Keratinocyte (primary cell): ENCODE results near the gene CRAMP1. TPM values are rescaled to one million over a fixed set of nuclear protein-coding genes. Genes with fewer than 3 reads are reported as not detected.

Experiments used
- DNase-seq: peaks from one replicate; pipeline ENCODE4 v3.0.0-alpha.2; 2011; ENCODE audit warnings: low read depth, missing footprints, low spot score
- FAIRE-seq: peaks from 2 replicates; lab custom pipeline; 2011; peaks lifted over from hg19 to GRCh38; lab: Jason Lieb, UNC
- H2AFZ ChIP-seq: 2 replicates; pipeline ENCODE4 v1.6.0; 2012; ENCODE audit warnings: low read length, control low read depth, inconsistent platforms; ENCODE audit not compliant: control insufficient read depth
- H3K27ac ChIP-seq: 2 replicates; pipeline ENCODE4 v1.5.1; 2011; ENCODE audit warnings: low read length; ENCODE audit not compliant: control insufficient read depth, insufficient read depth
- H3K27me3 ChIP-seq: 3 replicates; pipeline ENCODE4 v1.6.0; 2011; ENCODE audit warnings: low read length; ENCODE audit not compliant: control insufficient read depth, insufficient read depth; ENCODE audit errors: extremely low read depth
- H3K36me3 ChIP-seq, 2 experiments: 2 replicates in 1 of 2; 3 replicates in 1 of 2; pipeline ENCODE4 v1.5.1; 2011; ENCODE audit warnings: low read length in 2 of 2, mild to moderate bottlenecking in 1 of 2; ENCODE audit not compliant: control insufficient read depth in 2 of 2, insufficient read depth in 2 of 2; ENCODE audit errors: extremely low read depth in 1 of 2
- H3K4me1 ChIP-seq: 3 replicates; pipeline ENCODE4 v1.5.1; 2011; ENCODE audit warnings: low read length; ENCODE audit not compliant: control insufficient read depth, insufficient read depth; ENCODE audit errors: extremely low read depth
- H3K4me2 ChIP-seq: 3 replicates; pipeline ENCODE4 v1.6.0; 2011; ENCODE audit warnings: low read depth, low read length; ENCODE audit not compliant: control insufficient read depth, insufficient read depth; ENCODE audit errors: extremely low read depth
- H3K4me3 ChIP-seq, 3 experiments: fragments of 200-600 bp in 1 of 3; sonication (generic) in 1 of 3; 2 replicates in 2 of 3; 3 replicates in 1 of 3; pipeline ENCODE4 v1.5.1; 2011 to 2016; ENCODE audit warnings: low read length in 3 of 3, mild to moderate bottlenecking in 3 of 3, control low read depth in 2 of 3, inconsistent platforms in 1 of 3, low read depth in 1 of 3, mixed read lengths in 1 of 3, mixed run types in 1 of 3, moderate library complexity in 1 of 3; ENCODE audit not compliant: control insufficient read depth in 2 of 3, insufficient read depth in 2 of 3; ENCODE audit errors: extremely low read depth in 1 of 3
- H3K79me2 ChIP-seq: 2 replicates; pipeline ENCODE4 v1.6.0; 2012; ENCODE audit warnings: low read length; ENCODE audit not compliant: control insufficient read depth, insufficient read depth
- H3K9ac ChIP-seq: 3 replicates; pipeline ENCODE4 v1.6.0; 2011; ENCODE audit warnings: low read length; ENCODE audit not compliant: control insufficient read depth, insufficient read depth; ENCODE audit errors: extremely low read depth
- H3K9me1 ChIP-seq: 3 replicates; pipeline ENCODE4 v1.6.0; 2011; ENCODE audit warnings: low read length; ENCODE audit not compliant: control insufficient read depth, insufficient read depth; ENCODE audit errors: extremely low read depth
- H3K9me3 ChIP-seq: 2 replicates; pipeline ENCODE4 v1.5.1; 2012; ENCODE audit warnings: low read depth, low read length; ENCODE audit not compliant: control insufficient read depth
- H4K20me1 ChIP-seq: 3 replicates; pipeline ENCODE4 v1.6.0; 2011; ENCODE audit warnings: low read length; ENCODE audit not compliant: control insufficient read depth, insufficient read depth; ENCODE audit errors: extremely low read depth
- CTCF ChIP-seq, 3 experiments: IDR thresholded peaks in 1 of 3; conservative IDR thresholded peaks in 1 of 3; optimal IDR thresholded peaks in 1 of 3; 2 replicates in 2 of 3; 3 replicates in 1 of 3; pipeline versions ENCODE3 to v1.5.1; 2011; ENCODE audit warnings: low read length in 3 of 3, mild to moderate bottlenecking in 3 of 3, moderate library complexity in 2 of 3, control low read depth in 1 of 3, inconsistent platforms in 1 of 3; ENCODE audit not compliant: insufficient read depth in 2 of 3; ENCODE audit errors: extremely low read depth in 1 of 3
- EZH2 ChIP-seq: IDR thresholded peaks from one replicate; pipeline ENCODE4 v1.6.1; 2012; ENCODE audit warnings: inconsistent platforms, mild to moderate bottlenecking, low read length, moderate library complexity
- dilution Hi-C: fragments of 300-500 bp; cut with MboI; formaldehyde crosslinking; loops from one replicate; pipeline ENCODE4 v1.7.0; 2020; ENCODE audit warnings: low sequenced_read_pairs; ENCODE audit not compliant: extremely low pct_ligation_motif_present
- polyA plus RNA-seq, 5 experiments: library from polyadenylated mRNA; depleted of rRNA in 3 of 5; stranded (reverse) in 3 of 5; stranded (forward) in 1 of 5; unstranded in 1 of 5; fragments of >200 nt; gene quantifications; 1 replicate in 1 of 5; 2 replicates in 3 of 5; 3 replicates in 1 of 5; pipeline versions ENCODE4 v1.2.1 to v1.2.3, GENCODE V29; 2011 to 2012; ENCODE audit warnings: missing spikeins in 2 of 5, low read depth in 1 of 5, low replicate concordance in 1 of 5

The CRAMP1 gene
- polyA plus RNA-seq, 1 donor (not counting 4 experiments of a cell fraction or from before 2014, with no cell fraction given), result 6.5 TPM

- no peaks in the 10 kb centered on the region for H3K9me1 ChIP-seq
- dilution Hi-C loops, result no loop called here
- no peak overlapping the region for H3K9ac ChIP-seq
- H2AFZ ChIP-seq, result no peak overlapping the region
- peaks cover 10% of the 10 kb centered on the region for H3K79me2 ChIP-seq
- H3K4me3 ChIP-seq, result no peak overlapping the region
- H3K27ac ChIP-seq, result no peak overlapping the region
- FAIRE-seq (no peak), DNase-seq (no peak)
- no peaks in the 10 kb centered on the region for H3K27me3 ChIP-seq
- peaks cover 2 to 20% of the 10 kb centered on the region in 2 experiments for H3K36me3 ChIP-seq
- peaks cover 2% of the 10 kb centered on the region for H4K20me1 ChIP-seq
- H3K9me3 ChIP-seq, result no peaks in the 10 kb centered on the region
- TF ChIP-seq EZH2, result no peak
- TF ChIP-seq CTCF (optimal IDR thresholded peaks at IDR 0.05 in 1 of 3, IDR thresholded peaks at IDR 0.05 in 1 of 3, conservative IDR thresholded peaks at IDR 0.05 in 1 of 3; ENCODE audit: extremely low read depth in 1 of 3, insufficient read depth in 2 of 3, low read length in 3 of 3), result no peak
- no peak overlapping the region for H3K4me2 ChIP-seq
- H3K4me1 ChIP-seq, result peaks cover 17% of the 10 kb centered on the region
Measured at GRCh38 chr16:1724491-1724890, 112.3 kb downstream of the CRAMP1 start.

GRCh38 chr16:1726661-1727502, 114.7 kb downstream of the CRAMP1 start:
- dilution Hi-C loops, result no loop called here
- TF ChIP-seq CTCF (optimal IDR thresholded peaks at IDR 0.05 in 1 of 3, IDR thresholded peaks at IDR 0.05 in 1 of 3, conservative IDR thresholded peaks at IDR 0.05 in 1 of 3; ENCODE audit: extremely low read depth in 1 of 3, insufficient read depth in 2 of 3, low read length in 3 of 3) (no peak), EZH2 (no peak)
- FAIRE-seq (no peak), DNase-seq (no peak)
- Histone ChIP-seq H3K27me3 (no peaks in the 10 kb centered on the region), H3K4me3 (no peak overlapping the region), H3K27ac (no peak overlapping the region), H3K4me2 (no peak overlapping the region), H2AFZ (no peak overlapping the region), H3K36me3 (peaks cover 5 to 19% of the 10 kb centered on the region in 2 experiments), H3K4me1 (peaks cover 15% of the 10 kb centered on the region), H3K79me2 (peaks cover 6% of the 10 kb centered on the region), H3K9me1 (no peaks in the 10 kb centered on the region), H3K9me3 (no peaks in the 10 kb centered on the region), H4K20me1 (peaks cover 2% of the 10 kb centered on the region), H3K9ac (no peak overlapping the region)

Other genes with a start within 250 kb of the CRAMP1 start
- gene UNKL, start 197.7 kb upstream of the CRAMP1 start, polyA plus RNA-seq, result 1.9 to 4.2 TPM (median 2.3 TPM) in 3 replicates
- gene UQCC4, start 191.6 kb upstream of the CRAMP1 start, polyA plus RNA-seq, result 19.7 to 26.6 TPM (median 20.6 TPM) in 3 replicates
- not detected in 3 replicates for gene PERCC1, start 181.3 kb upstream of the CRAMP1 start, polyA plus RNA-seq
- 0.46 to 0.91 TPM in 2 of 3 replicates, not detected in the other for gene CCDC154, start 167.8 kb upstream of the CRAMP1 start, polyA plus RNA-seq
- gene CLCN7, start 137.3 kb upstream of the CRAMP1 start, polyA plus RNA-seq, result 13.3 to 26.3 TPM (median 23.3 TPM) in 3 replicates
- gene PTX4, start 123.4 kb upstream of the CRAMP1 start, polyA plus RNA-seq, result not detected in 3 replicates
- 7.9 to 11.3 TPM (median 11.3 TPM) in 3 replicates for gene TELO2, start 119.0 kb upstream of the CRAMP1 start, polyA plus RNA-seq
- gene TMEM204, start 78.7 kb upstream of the CRAMP1 start, polyA plus RNA-seq, result 0.86 to 1.3 TPM (median 1.0 TPM) in 3 replicates
- 3.4 to 5.4 TPM (median 4.3 TPM) in 3 replicates for gene IFT140, start 288 bp upstream of the CRAMP1 start, polyA plus RNA-seq
- 108 to 198 TPM (median 166 TPM) in 3 replicates for gene JPT2, start 65.9 kb downstream of the CRAMP1 start, polyA plus RNA-seq
- gene MAPK8IP3, start 93.8 kb downstream of the CRAMP1 start, polyA plus RNA-seq, result 8.3 to 23.3 TPM (median 11.7 TPM) in 3 replicates
- 9.8 to 32.7 TPM (median 10.1 TPM) in 3 replicates for gene NME3, start 159.2 kb downstream of the CRAMP1 start, polyA plus RNA-seq
- 6.3 to 19.3 TPM (median 7.6 TPM) in 3 replicates for gene EME2, start 160.4 kb downstream of the CRAMP1 start, polyA plus RNA-seq
- gene MRPS34, start 160.8 kb downstream of the CRAMP1 start, polyA plus RNA-seq, result 62.9 to 74.3 TPM (median 68.0 TPM) in 3 replicates
- 9.5 to 18.3 TPM (median 12.2 TPM) in 3 replicates for gene SPSB3, start 170.2 kb downstream of the CRAMP1 start, polyA plus RNA-seq
- gene NUBP2, start 170.6 kb downstream of the CRAMP1 start, polyA plus RNA-seq, result 24.4 to 39.4 TPM (median 34.9 TPM) in 3 replicates
- gene IGFALS, start 181.3 kb downstream of the CRAMP1 start, polyA plus RNA-seq, result not detected in 3 replicates
- 17.7 to 31.2 TPM (median 22.2 TPM) in 3 replicates for gene HAGH, start 214.5 kb downstream of the CRAMP1 start, polyA plus RNA-seq
- gene FAHD1, start 214.8 kb downstream of the CRAMP1 start, polyA plus RNA-seq, result 29.4 to 59.5 TPM (median 36.8 TPM) in 3 replicates